MM.1S (cell line): Measurements from ENCODE around the gene MBD4.

Experiments used
- EZH2 ChIP-seq: fragments of 300-600 bp; sonication (generic); optimal IDR thresholded peaks from 2 replicates; pipeline ENCODE3; 2017; ENCODE audit warnings: low read depth, mild to moderate bottlenecking, antibody characterized with exemption, low read length, mixed read lengths
- TF ChIP-seq, protein P1 (sequence below): fragments of 300-600 bp; sonication (generic); IDR thresholded peaks from 2 replicates; pipeline ENCODE4 v1.5.1; 2016; ENCODE audit warnings: antibody characterized with exemption, low read length, mixed read lengths

DNA sequence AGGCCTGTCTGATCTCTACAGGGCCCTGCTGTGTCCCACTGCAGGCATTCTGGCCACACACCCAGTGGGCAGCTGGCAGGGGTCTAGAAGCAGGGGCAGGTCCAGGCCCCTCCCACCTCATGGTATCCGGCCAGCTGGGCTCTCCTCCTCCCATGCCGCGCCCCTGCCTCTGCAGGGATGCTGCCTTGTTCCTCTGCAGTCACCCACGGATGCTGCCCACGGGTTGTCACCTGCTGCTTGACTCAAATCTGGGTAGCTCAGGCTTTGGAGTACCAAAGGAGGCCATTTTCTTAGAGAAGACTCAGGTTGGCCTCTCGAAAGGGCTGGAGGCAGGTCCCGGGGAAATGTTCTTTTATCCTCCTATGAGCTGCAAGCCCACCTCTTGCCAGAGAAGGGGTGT, 36.3 kb downstream of the MBD4 start:
- TF ChIP-seq, protein P1, sequence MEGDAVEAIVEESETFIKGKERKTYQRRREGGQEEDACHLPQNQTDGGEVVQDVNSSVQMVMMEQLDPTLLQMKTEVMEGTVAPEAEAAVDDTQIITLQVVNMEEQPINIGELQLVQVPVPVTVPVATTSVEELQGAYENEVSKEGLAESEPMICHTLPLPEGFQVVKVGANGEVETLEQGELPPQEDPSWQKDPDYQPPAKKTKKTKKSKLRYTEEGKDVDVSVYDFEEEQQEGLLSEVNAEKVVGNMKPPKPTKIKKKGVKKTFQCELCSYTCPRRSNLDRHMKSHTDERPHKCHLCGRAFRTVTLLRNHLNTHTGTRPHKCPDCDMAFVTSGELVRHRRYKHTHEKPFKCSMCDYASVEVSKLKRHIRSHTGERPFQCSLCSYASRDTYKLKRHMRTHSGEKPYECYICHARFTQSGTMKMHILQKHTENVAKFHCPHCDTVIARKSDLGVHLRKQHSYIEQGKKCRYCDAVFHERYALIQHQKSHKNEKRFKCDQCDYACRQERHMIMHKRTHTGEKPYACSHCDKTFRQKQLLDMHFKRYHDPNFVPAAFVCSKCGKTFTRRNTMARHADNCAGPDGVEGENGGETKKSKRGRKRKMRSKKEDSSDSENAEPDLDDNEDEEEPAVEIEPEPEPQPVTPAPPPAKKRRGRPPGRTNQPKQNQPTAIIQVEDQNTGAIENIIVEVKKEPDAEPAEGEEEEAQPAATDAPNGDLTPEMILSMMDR, result no peak
- no peak for TF ChIP-seq EZH2
